ENCODE measurements around the gene VHLL.

Gene VHLL

DNA sequence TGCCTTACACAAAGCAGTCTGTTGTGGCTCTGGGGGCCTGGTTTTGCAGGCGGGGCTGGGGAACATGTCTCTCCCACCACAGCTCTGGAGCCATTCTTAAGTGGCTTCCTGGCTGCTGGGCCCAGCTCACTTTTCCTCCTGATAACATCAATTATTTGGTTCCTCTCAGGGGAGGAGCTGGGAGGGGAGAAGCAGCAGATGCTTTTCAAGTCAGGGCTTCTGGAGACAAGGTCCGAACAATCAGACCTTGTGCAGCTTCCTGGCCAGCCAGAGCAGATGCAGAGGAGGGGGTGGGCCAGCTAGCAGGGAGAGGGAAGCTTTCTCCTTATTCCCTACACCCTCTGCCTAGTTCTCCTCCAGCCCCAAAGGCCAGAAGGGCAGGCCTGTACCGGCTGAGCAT lies 47.6 kb downstream of the VHLL start:
- no peaks in the 10 kb centered on the region for H3K9me3 ChIP-seq (replicated peaks; ENCODE audit: insufficient read depth, low read length)
- H3K4me1 ChIP-seq (ENCODE audit: low read length): no peaks in the 10 kb centered on the region
- H3K27me3 ChIP-seq (replicated peaks; ENCODE audit: insufficient read depth, low read length): no peaks in the 10 kb centered on the region
- TF ChIP-seq EZH2 (optimal IDR thresholded peaks at IDR 0.05; ENCODE audit: low read depth, low read length): no peak
- TF ChIP-seq, protein P1, sequence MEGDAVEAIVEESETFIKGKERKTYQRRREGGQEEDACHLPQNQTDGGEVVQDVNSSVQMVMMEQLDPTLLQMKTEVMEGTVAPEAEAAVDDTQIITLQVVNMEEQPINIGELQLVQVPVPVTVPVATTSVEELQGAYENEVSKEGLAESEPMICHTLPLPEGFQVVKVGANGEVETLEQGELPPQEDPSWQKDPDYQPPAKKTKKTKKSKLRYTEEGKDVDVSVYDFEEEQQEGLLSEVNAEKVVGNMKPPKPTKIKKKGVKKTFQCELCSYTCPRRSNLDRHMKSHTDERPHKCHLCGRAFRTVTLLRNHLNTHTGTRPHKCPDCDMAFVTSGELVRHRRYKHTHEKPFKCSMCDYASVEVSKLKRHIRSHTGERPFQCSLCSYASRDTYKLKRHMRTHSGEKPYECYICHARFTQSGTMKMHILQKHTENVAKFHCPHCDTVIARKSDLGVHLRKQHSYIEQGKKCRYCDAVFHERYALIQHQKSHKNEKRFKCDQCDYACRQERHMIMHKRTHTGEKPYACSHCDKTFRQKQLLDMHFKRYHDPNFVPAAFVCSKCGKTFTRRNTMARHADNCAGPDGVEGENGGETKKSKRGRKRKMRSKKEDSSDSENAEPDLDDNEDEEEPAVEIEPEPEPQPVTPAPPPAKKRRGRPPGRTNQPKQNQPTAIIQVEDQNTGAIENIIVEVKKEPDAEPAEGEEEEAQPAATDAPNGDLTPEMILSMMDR (IDR thresholded peaks at IDR 0.05; ENCODE audit: low read length): no peak
- no peak for TF ChIP-seq EZH2phosphoT487 (IDR thresholded peaks at IDR 0.05; ENCODE audit: low read length)
- no peak overlapping the region for H3K4me3 ChIP-seq (ENCODE audit: low read length)
- no peak overlapping the region for H3K9ac ChIP-seq (ENCODE audit: low read length)
- H3F3A ChIP-seq (ENCODE audit: insufficient read depth, low read length): peaks cover 16% of the 10 kb centered on the region
- no peaks in the 10 kb centered on the region for H3K9me2 ChIP-seq (replicated peaks; ENCODE audit: insufficient read depth, low read length)
- H4K20me1 ChIP-seq (ENCODE audit: insufficient read depth, low read length): no peaks in the 10 kb centered on the region
- no peak overlapping the region for H3K27ac ChIP-seq (ENCODE audit: low read length)
- DNase-seq: no peak
- H3K4me2 ChIP-seq (ENCODE audit: low read depth, low read length): no peak overlapping the region
- H3K36me3 ChIP-seq (replicated peaks; ENCODE audit: insufficient read depth, low read length): peaks cover 25% of the 10 kb centered on the region
- no peaks in the 10 kb centered on the region for H3K79me2 ChIP-seq (ENCODE audit: low read length)
- H2AFZ ChIP-seq (ENCODE audit: low read length): no peak overlapping the region

DNA sequence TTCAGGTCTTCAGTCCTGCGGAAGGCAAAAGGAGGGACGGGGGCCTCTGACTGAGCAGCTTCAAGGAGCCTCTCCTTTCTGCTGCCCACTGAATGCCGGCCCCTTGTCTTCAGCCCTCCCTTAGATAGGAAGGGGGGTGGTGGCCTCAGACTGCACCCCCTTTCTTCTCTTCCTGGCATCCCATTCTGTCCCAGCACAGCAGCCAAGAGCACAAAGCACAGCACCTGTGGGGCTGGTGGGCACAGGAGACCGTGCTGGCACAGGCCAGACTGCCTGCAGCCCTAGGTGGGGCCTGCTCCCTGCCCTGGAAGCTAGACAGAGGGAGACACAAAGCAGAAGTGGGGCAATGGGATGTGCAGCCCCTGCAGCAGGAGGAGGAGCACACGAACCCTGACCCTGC lies 49.5 kb downstream of the VHLL start:
- Histone ChIP-seq H3K36me3 (replicated peaks; ENCODE audit: insufficient read depth, low read length) (peaks cover 25% of the 10 kb centered on the region), H3K9ac (ENCODE audit: low read length) (no peak overlapping the region), H4K20me1 (ENCODE audit: insufficient read depth, low read length) (no peaks in the 10 kb centered on the region), H3K4me3 (ENCODE audit: low read length) (no peak overlapping the region), H3K9me2 (replicated peaks; ENCODE audit: insufficient read depth, low read length) (no peaks in the 10 kb centered on the region), H3K4me2 (ENCODE audit: low read depth, low read length) (no peak overlapping the region), H3K9me3 (replicated peaks; ENCODE audit: insufficient read depth, low read length) (no peaks in the 10 kb centered on the region), H2AFZ (ENCODE audit: low read length) (no peak overlapping the region), H3F3A (ENCODE audit: insufficient read depth, low read length) (peaks cover 20% of the 10 kb centered on the region), H3K79me2 (ENCODE audit: low read length) (no peaks in the 10 kb centered on the region), H3K27me3 (replicated peaks; ENCODE audit: insufficient read depth, low read length) (no peaks in the 10 kb centered on the region), H3K4me1 (ENCODE audit: low read length) (peaks cover 7% of the 10 kb centered on the region; the same call in 1 of the 2 replicates), H3K27ac (ENCODE audit: low read length) (no peak overlapping the region)
- DNase-seq: no peak
- TF ChIP-seq EZH2phosphoT487 (IDR thresholded peaks at IDR 0.05; ENCODE audit: low read length) (no peak), EZH2 (optimal IDR thresholded peaks at IDR 0.05; ENCODE audit: low read depth, low read length) (no peak)
- TF ChIP-seq, protein P1 (IDR thresholded peaks at IDR 0.05; ENCODE audit: low read length): no peak

All from MM.1S (cell line).